A204.1 (cell line): ENCODE results near the gene PDF.
"Not testable (repeated sequence)": the region's sequence is repeated elsewhere in the genome, so short reads cannot be mapped to it uniquely, and the experiment has no call there.

Source experiments
- FAIRE-seq: peaks from 2 replicates; lab custom pipeline; 2012; peaks lifted over from hg19 to GRCh38; lab: Jason Lieb, UNC

Gene PDF

GRCh38 chr16:69316595-69317034, 13.8 kb downstream of the PDF start:
- no peak for FAIRE-seq

GRCh38 chr16:69315486-69316311, 14.7 kb downstream of the PDF start:
- FAIRE-seq = no peak

- no peak for FAIRE-seq
Measured at GRCh38 chr16:69314534-69314933, 15.9 kb downstream of the PDF start.

DNA sequence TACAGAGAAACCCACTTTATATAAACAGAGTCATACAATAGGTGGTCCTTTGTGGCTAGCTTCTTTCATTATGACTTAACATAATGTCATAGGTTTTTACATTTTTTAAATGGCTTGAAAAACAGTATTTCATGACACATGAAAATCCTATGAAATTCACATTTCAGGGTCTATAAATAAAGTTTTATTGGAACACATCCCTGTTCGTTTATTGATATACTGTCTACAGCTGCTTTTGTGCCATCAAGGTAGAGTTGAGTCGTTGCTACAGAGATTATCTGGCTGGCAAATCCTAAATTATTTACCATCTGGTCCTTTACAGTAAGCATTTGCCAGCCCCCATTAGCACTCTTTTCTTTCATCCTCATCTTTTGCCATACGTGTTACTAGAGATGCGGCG, 16.9 kb downstream of the PDF start:
- FAIRE-seq = no peak

GRCh38 chr16:69311533-69312387, 18.6 kb downstream of the PDF start:
- FAIRE-seq = no peak

DNA sequence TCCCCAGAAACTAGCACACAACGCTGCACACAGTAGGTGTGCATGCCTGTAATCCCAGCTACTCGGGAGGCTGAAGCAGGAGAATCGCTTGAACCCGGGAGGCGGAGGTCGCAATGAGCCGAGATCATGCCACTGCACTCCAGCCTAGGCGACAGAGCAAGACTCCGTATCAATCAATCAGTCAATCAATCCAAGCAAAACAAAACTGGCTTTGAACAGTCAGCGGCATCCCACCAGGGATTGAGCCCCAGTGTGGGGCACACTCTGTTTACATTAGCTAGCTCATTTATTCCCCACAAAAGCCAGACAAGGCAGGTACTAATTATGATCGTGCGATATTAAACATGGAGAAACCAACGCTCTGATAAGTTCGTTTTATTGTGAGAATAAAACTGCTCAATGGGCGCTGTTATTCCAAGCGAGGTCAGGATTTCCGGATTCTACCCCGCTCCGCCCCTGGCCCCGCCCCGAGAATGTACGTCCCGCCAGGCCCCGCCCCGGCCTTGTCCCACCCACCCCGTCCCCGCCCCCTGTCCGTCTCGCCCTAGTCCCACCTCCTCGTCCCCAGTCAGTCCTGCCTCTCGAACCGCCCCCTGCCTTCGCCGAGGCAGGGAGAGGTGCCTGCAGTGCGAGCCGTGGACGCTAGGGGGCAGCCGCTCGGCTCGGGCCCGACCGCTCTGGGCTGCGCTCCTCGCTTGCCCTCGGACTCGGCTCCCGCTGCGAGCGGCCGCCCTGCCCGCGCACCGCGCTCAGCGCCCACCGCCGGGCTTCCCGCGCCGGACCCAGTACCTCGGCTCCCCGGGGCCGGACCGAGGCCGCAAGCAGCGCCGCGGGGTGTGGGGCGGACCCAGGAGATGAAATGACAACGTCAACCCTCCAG, 19.5 kb downstream of the PDF start, which contains the start of gene VPS4A:
Gene VPS4A (plus strand): TSS at position 698 of the 880 bp plus-strand sequence. CDS start 162 bp downstream, at position 860.
- no peak for FAIRE-seq

- no peak for FAIRE-seq
Measured at GRCh38 chr16:69309316-69309715, 21.1 kb downstream of the PDF start.

DNA sequence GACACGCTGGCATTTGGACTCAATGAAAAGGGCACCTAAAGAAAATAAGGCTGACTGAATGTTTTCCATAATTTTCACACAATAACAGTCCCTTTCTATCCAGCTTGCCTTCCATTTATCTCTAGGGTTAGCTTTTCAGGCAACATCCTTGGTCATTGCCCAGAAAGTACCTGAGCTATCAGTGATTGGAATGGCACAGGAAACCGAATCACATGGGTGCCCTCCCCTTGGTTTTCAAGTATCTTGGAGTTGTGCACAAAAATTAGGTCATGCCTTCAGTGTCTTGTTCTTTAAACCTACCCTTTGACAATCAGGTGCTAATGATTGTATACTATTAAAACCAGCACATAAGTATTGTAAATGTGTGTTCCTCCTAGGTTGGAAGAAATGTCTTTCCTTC, 22.5 kb downstream of the PDF start:
- FAIRE-seq = no peak

- no peak for FAIRE-seq
Measured at GRCh38 chr16:69307091-69307490, 23.3 kb downstream of the PDF start.

GRCh38 chr16:69306031-69306430, 24.4 kb downstream of the PDF start:
- FAIRE-seq = no peak

- FAIRE-seq = no peak
Measured at GRCh38 chr16:69302301-69302700, 28.1 kb downstream of the PDF start.

- FAIRE-seq = no peak
Measured at GRCh38 chr16:69301861-69302260, 28.5 kb downstream of the PDF start.

DNA sequence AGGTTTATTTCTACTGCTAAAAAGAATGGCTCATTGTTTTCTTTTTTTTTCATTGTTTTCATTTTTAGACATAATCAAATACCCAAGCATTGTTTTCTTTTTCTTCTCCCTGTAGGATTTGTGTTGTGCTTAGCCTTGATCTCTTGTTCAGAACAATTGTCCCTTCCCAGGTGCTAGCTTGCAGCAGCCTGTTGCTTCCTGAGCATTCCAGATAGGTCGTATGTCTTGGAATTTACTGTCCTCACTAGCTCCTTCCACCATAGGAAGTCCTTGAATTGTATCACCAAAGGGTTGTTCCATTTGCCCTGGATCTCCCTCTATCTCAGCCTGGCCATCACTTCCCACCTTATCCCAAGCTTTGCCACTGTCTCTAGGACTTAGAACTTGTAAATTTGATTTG, 29.2 kb downstream of the PDF start:
- no peak for FAIRE-seq

DNA sequence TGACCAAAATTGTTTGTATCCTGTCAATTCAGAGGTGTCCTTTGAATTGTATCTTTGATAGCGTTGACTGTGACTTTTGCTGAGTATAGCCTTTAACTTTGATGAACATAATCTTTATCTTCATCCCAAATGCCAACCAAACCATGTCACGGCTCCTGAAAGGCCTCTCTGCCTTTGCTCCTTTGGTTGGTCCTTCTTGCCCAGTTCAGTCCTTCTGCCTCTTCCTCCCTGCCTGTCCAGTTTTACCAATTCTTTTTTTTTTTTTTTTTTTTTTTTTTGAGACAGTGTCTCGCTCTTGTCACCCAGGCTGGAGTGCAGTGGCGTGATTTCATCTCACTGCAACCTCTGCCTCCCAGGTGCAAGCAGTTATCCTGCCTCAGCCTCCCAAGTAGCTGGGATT, 32.1 kb downstream of the PDF start:
- no peak for FAIRE-seq

- FAIRE-seq = not testable (repeated sequence)
Measured at GRCh38 chr16:69296771-69297170, 33.6 kb downstream of the PDF start.

DNA sequence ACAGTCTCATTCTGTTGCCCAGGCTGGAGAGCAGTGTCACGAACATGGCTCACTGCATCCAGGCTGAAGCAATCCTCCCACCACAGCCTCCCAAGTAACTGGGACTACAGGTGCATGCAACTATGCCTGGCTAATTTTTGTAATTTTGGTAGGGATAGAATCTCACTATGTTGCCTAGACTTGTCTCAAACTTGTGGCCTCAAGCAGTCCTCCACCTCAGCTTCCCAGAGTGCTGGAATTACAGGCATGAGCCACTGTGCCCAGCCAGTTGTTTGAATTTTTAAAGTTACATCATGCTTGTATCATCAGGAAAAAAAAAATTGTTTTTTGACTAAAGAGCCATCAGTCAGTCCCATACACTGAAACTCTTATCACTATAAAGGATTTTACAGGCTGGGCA, 36.3 kb downstream of the PDF start:
- FAIRE-seq = no peak

DNA sequence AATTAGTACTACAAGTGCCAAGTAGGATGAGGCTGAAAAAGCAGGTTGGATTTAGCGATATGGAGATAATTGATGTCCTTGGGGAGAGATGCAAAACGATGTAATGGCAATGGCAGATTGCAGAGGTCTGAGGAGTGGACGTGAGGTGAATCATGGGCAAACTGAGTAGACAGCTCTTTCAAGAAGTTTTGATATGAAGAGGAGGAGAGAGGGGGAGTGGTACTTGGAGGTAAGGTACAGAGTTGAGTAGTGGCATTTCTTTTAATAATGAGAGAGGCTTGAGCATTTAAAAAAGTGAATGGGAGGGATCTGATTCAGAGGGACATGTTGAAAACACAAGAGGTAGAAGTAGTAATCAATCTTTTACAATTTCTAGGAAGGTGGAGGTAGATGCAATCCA, 37.0 kb downstream of the PDF start:
- FAIRE-seq = no peak

GRCh38 chr16:69291657-69292056, 38.7 kb downstream of the PDF start:
- FAIRE-seq = not testable (repeated sequence)

GRCh38 chr16:69286941-69287713, 43.3 kb downstream of the PDF start:
- FAIRE-seq = peak; percentile 98

GRCh38 chr16:69285240-69285639, 45.1 kb downstream of the PDF start:
- FAIRE-seq = no peak

- FAIRE-seq = no peak
Measured at GRCh38 chr16:69283851-69284250, 46.5 kb downstream of the PDF start.
